ENCODE data around the gene TRDN.
"Not testable (repeated sequence)": the region's sequence is repeated elsewhere in the genome, so short reads cannot be mapped to it uniquely, and the experiment has no call there.

Gene TRDN

DNA sequence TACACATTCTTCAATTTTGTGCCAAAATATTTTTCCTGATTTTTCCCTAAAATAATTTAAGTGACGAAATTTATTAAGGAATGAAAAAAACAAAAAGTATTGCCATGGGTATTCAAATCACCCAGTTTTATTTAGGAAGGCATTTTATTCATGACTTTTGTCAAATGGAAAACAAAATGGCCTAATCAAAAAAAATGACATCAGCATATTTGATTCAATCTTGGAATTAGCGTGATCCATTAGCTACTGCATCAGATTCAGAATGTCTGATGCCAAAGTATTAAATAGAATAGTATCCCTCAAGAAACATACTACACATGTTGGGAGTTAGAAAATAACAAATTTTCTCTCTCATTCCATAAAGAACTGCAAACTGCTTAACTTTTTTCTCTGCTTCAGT lies 129.2 kb downstream of the TRDN start:
- no peak for DNase-seq (ENCODE audit: low spot score)

DNA sequence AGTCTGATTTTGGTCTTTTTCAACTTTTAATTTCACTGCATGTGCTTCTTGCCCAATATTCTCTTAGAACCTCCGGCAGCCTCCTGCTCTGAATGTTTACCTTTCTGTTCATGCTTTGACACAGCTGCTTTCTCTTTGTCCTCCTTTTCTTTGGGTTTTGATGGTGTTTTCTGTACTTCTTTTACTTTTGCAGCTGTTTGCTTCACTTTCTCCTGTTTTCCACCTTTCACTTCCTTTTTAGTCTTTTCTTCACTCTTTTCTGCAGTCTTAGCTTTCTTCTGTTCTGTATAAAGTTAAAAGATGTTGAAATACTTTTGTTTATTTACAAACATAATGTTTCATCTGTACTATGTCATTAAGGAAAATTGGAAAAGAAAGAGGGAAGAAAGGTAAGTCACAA lies 133.1 kb downstream of the TRDN start:
- DNase-seq (ENCODE audit: low spot score), result no peak

DNA sequence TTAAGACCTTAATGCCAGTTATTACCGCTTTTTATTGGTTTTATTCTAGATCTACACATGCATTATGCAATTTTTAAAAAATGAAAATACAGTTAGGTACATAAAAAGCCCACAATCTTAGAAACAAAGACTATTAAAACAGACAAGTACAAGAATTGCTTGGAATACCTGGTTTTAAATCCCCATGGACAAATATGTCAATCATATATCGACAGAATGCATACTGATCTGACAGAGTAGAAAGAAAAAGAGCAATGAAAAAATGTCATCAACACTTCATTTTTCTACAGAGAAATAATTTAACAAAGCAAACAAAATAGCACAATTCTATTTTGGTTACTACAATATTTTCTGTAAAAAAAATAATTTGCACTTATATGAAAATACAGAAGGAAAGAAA lies 139.7 kb downstream of the TRDN start:
- no peak for DNase-seq (ENCODE audit: low spot score)

DNA sequence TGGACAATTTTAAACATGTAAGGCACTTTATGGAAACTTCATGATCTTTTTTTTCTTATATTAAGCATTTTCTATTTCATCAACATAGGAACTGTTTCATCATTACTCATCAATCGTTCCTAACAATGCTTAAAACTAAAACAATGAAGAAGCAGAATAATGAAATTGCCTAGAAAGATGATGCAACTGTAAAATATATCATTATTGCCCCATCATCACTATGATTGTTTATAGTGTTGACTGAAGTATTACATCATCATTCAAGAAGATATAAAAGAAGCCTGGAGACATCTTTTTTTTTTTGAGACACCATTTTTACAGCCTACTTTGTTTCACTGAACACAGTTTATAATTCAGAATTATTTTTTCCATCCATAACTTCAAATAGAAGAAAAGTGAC lies 147.2 kb downstream of the TRDN start:
- DNase-seq (ENCODE audit: low spot score), result no peak

DNA sequence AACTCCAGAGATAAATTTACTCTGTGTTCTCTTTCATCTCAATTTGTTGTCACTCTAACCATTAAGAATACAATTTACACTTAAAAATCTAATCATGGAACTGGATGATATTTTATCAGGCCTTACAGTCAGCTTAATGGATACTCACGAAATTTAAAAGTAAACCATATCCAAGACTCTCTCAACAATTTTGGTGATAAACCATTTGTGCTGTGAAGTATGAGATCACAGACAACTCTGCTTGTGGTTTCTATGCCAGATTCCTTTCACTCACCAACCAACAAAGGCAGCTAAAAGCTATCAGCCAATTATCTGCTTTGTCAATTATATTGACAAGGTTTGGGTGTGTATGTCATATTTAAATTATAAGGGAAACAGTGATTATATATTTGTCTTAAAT lies 155.8 kb downstream of the TRDN start:
- DNase-seq (ENCODE audit: low spot score), result no peak

DNA sequence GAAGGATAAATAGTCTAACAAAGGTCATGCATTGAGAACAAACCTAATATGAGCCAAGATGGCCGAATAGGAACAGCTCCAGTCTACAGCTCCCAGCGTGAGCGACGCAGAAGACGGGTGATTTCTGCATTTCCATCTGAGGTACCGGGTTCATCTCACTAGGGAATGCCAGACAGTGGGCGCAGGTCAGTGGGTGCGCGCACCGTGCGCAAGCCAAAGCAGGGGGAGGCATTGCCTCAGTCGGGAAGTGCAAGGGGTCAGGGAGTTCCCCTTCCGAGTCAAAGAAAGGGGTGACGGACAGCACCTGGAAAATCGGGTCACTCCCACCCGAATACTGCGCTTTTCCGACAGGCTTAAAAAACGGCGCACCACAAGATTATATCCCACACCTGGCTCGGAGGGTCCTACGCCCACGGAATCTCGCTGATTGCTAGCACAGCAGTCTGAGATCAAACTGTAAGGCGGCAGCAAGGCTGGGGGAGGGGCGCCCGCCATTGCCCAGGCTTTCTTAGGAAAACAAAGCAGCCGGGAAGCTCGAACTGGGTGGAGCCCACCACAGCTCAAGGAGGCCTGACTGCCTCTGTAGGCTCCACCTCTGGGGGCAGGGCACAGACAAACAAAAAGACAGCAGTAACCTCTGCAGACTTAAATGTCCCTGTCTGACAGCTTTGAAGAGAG lies 164.6 kb downstream of the TRDN start:
- not testable (repeated sequence) for DNase-seq (ENCODE audit: low spot score)

DNA sequence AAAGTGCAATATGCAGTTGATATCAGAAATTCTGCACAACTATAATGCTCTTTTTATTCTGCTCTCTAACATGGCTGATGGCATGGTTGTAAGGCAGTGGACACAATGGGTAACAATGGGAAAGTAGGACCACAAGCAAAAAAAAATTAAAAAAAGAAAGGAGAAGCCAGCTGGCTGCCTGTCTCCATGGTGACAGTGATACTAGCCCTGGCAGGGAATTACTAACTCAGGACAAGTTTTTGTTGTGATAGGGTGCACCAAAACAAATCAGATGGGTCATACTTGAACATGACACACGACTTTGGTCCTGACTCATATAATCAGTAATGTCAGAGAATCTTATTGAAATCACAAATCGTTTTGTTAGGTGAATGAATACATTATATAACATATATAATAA lies 169.4 kb downstream of the TRDN start:
- DNase-seq (ENCODE audit: low spot score), result no peak

DNA sequence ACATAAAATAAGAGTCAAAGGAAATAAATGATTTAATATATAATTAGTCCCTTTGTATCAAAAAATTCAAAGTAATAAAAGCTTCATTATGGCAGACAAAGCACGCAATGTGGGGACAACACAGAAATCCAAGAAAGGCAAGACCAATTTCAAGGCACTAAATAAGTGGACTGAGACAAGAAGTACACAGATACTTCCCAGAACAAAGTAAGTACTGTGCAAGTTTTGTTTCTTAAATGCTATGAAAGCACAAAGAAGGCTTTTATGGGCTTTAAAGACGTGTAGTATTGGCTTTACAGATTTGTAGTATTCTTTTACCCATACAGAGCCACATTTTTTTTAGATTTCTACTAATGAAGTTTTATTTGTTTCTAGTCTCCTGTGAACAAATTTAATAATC lies 174.6 kb downstream of the TRDN start:
- DNase-seq (ENCODE audit: low spot score), result no peak

DNA sequence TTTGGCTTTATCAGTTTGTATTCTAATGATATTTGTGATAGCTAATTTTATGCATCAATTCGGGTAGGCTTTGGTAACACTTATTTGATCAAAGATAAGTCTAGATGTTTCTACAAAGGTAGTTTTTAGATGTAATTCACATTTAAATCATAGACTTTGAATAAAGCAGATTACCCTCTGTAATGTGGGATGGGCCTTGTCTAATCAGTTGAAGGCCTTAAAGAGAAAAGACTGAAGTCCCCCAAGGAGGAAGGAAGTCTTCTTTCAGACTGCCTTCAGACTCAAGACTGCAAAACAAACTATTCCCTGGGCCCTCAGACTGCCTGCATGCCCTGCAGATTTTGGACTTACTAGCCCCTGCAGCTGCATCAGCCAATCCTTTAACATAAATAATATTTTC lies 178.5 kb downstream of the TRDN start:
- DNase-seq (ENCODE audit: low spot score), result no peak

DNA sequence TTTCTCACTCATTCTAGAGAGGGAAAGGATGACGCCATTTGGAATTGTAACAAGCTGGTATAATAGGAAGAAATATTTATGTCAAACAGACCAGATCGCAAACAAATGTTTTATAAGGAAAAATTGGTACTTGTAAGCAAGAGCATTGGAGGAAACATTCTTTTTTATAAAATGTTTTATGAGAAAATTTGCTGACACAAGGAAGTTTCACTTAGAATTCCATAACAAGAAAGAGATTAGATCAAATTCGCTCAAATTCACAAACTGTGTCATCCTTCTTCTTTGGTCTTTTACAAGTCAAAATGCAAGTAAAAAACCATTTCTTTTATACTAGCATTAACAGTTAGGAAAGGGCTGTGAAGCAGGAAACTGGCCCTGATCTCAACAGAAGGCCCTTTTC lies 179.9 kb downstream of the TRDN start:
- no peak for DNase-seq (ENCODE audit: low spot score)

DNA sequence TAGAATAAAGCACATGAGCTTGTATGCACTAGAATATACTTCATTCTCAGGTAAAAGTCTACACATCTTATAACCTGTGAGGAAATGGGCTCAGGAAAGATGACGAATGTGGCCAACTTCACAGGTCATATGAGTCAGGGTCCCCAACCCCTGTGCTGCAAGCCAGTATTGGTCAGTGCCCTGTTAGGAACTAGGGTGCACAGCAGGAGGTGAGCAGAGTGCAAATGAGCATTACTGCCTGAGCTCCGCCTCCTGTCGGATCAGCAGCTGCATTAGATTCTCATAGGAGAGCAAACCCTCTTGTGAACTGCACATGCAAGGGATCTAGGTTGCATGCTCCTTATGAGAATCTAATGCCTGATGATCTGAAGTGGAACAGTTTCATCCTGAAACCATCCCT lies 182.3 kb downstream of the TRDN start:
- DNase-seq (ENCODE audit: low spot score), result no peak

DNA sequence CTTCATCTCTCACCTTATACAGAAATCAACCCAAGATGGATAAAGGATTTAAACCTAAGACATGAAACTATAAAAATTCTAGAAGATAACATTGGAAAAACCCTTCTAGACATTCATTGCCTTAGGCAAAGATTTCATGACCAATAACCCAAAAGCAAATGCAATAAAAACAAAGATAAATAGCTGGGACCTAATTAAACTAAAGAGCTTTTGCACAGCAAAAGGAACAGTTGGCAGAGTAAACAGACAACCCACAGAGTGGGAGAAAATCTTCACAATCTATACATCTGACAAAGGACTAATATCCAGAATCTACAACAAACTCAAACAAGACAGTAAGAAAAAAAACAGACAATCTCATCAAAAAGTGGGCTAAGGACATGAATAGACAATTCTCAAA lies 183.7 kb downstream of the TRDN start:
- DNase-seq (ENCODE audit: low spot score), result not testable (repeated sequence)

DNA sequence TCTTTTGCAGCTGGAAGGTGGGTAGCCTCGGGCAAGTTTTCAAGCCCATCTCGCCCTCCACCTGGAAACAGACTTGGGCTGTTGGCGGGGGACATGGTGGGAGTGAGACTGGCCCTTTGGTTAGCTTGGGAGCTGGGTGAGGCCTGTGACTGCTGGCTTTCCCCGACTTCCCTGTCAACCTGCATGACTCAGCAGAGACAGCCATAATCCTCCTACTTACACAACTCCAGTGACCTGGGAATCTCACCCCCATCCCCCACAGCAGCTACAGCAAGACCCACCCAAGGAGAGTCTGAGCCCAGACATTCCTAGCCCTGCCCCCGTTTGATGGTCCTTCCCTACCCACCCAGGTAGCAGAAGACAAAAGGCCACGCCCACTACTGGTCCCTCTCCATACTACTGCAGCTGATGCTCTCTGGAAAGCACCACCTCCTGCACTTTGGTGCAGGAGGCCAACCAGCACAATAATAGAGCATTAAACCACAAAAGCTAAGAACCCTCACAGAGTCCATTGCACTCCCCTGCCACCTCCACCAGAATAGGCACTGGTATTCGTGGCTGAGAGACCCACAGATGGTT lies 188.4 kb downstream of the TRDN start:
- DNase-seq (ENCODE audit: low spot score), result no peak

DNA sequence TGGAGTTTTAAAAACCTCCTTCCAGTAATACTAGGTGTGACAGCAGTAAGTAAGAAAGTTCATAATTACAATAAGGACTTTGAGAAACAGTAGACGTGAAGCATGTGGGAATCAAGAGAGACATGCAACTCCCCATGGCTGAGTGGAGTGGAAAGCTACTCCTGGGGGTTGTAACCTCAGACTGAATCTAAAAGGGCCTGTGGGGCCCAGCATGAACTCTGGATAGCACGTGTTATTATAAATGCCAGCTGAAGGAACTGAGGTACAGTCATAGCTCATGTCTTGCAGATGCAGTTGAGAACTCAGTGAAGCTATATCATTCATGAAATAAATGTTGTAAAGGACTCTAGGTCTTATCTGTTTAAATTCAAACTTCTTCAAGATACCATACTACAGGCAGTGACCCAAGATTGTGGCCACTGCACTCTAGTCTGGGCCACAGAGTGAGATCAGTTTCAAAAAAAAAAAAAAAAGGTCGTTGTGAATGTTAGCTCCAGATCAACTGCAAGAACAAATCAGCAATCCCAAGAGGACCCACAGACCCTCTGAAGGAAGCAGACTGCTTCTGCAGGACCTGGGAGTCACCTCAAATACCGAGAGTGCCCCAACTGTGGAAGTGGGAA lies 189.3 kb downstream of the TRDN start:
- no peak for DNase-seq (ENCODE audit: low spot score)

DNA sequence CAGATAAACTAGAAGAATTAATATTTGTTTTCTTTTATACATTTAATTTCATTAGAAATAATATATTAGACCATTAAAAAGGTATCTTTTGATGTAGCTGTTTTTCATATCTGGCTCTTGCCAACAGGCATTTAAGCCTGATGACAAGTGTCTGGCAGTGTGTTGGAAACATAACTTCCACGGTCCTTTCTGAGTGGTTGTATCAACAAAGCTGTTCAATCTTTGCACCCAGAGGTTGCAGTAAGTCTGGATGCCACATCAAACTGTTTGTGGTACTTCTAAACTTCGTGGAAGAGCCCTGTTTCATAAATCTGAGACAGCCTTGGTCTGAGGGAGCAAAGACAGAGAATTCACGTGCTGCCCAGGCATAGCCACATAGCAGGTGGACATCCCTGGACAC lies 197.4 kb downstream of the TRDN start:
- DNase-seq (ENCODE audit: low spot score), result no peak

DNA sequence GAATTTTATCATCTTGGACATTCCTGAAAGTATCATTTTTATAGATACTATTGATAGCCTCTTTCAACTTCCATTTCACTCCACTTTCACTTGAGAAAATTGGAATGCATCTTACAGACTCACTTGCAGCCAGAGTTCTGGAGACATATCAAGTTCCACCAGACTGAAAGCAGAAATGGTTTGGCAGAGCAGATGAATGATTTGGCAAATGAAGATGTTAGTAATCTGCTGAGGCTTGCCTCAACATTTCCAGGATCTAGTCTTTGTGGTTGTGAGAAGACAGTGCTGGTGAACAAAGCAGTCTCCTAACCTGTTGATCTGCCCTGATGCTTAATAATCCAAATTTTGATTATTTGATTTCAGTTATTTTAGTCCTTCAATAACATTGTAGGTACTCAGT lies 202.6 kb downstream of the TRDN start:
- no peak for DNase-seq (ENCODE audit: low spot score)

DNA sequence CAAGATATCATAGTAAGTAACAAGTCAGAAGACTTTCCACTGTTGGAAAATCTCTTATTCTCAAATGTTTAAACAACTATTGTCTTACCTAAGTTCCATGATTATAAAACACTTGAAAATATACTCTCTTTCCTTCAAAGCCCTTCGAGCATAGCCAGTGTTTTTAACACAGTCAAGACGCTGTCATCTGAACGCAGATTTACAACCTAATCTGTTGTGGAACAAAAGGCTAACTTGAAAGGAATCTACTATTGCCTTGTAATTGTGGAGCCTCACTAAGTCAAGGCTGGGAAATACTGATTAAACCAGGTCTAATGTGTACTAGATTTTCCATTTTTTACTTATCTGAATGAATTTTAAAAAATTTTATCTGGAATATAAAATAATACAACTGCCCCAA lies 205.8 kb downstream of the TRDN start:
- DNase-seq (ENCODE audit: low spot score), result no peak

DNA sequence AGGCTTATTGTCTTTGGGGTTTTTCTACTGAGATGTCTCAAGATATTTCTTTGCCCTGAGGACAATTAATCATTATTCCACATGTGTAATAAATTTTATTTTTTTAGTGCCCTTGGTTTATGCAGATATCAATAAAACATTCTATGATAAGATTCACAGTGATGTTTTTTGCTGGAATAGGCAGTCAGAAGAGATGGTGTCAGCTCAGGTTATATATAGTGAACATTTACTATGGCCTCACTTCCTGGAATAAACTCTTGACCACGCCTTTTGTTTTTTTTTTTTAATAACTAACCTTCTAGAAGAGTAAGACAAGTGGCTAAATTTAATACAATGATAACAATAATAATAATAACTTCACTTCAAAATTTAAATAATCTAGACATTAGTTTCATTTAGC lies 209.7 kb downstream of the TRDN start:
- no peak for DNase-seq (ENCODE audit: low spot score)

DNA sequence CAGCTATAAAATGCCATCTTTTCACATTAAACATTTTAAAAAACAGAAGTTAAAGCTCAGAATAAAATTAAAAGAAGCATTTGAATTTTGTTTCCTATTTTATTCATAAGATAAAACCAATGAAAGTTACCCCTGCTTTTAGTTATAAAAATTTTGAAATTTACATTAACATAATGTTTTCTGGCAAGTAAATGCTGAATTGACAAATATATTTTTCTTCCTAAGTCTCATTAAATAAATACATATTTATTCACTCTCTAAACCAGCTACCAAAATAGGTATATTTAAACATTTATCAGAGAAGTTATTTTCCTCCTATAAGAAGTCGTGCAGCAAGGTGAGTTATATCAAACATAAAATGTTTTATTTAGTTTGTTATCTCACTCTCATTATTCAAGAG lies 213.6 kb downstream of the TRDN start:
- DNase-seq (ENCODE audit: low spot score), result no peak

DNA sequence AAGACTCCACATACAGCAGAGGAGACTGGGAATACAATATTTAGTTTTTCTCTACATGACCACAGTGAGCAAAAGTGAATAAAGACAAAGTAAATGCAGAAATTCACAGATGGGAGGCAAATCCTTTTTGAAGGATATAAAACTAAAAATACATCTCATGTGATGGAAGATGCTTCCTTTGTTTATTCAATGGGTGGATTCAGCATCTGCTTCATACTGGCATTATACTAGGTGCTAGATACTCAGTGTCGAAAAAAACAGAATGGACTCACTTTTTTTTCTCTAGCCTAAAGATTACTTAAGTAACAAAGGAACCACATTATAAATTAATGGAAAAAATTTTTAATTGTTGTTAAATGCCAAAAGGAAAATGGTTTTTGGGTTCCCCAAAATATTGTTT lies 216.2 kb downstream of the TRDN start:
- no peak for DNase-seq (ENCODE audit: low spot score)

DNA sequence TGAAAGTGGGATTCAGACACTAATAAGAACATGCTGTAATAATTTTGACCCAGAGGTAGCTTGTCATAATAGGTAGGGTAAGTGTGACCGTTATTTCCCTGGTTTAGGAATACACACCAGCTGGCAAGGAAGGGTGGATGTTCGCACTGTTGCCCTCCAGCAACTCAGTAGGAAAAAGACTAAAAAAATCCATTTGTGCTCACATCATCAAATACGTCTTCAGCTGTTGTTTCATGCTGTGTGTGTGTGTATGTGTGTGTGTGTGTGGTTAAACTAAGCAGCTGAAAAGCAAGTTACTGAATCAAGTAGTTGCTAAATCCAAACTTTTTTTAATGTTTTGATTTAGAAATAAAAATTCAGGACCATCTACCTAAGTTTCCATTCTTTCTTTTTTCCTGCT lies 218.7 kb downstream of the TRDN start:
- no peak for DNase-seq (ENCODE audit: low spot score)

DNA sequence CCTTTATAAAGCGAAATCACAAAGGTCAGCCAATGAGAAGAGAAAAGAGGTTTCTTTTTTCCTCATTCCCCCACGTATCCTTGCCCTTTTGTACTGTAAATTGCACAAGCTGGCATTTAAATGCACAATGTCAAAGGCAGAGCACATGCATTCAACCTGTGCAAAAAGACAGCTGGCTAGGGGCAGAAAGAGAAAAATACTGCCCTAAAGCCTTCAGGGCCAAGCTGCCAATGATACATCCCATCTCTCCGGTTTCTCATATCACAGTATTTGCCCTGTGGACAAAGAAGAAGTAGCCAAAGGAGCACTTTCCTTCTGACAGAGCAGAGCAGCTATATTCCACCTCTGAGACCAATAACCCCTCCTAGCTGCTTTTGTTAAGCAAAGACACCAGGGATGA lies 219.2 kb downstream of the TRDN start:
- no peak for DNase-seq (ENCODE audit: low spot score)

DNA sequence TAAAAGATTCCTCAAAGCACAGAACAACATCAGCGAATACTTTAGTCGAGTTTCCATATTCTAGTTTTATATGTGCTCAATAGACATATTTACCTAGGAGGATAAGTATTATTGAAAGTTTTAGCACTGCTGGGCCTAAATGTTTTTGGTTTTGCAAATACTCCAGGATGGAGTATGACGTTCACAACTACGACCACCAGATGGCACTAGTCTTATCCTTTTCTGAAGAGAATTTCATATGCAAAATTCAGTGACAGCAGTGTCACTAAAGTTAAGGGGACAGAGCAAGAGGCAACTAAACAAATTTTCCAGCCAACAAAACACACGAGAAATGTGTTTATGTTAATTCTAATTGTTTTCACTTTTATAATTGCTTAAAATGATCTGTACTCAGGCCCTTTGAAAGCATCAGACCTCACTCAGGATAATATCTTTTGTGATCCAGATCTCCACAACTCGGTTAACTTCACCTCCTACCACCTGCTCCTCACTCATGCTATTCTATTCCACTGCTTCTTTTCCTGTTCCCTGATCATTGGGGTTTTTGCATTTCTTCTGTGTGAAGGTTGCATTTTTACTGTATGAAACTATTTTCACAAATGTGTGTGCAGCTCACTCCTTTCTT lies 220.8 kb downstream of the TRDN start:
- DNase-seq (ENCODE audit: low spot score), result no peak

DNA sequence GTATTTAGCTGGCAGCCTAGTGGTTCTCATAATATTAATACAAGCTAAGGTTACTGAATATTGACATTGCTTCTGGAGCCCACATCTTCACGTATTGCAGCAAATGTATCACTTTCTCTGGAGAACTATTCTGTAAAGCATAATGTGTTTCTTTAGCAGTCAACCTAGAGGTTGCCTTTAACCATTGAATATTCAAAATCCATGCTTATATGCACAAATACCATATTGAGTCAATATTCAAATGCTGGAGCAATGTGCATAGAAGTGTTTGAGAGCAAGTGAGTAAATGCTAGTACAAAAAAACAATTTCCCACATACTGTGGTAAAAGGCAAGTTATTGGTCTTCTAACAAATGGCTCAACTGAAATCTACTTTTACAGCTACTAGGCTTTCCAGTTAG lies 231.8 kb downstream of the TRDN start:
- no peak for DNase-seq (ENCODE audit: low spot score)
